IPS DF 4.7 (cell line): ENCODE measurements around the gene SCRT2.
"Not testable (repeated sequence)": the region's sequence is repeated elsewhere in the genome, so short reads cannot be mapped to it uniquely, and the experiment has no call there.

Experiments used
- DNase-seq: peaks from one replicate; pipeline ENCODE4 v3.0.0-alpha.2; 2013; ENCODE audit warnings: low spot score; ENCODE audit errors: extremely low read depth

The SCRT2 gene

DNA sequence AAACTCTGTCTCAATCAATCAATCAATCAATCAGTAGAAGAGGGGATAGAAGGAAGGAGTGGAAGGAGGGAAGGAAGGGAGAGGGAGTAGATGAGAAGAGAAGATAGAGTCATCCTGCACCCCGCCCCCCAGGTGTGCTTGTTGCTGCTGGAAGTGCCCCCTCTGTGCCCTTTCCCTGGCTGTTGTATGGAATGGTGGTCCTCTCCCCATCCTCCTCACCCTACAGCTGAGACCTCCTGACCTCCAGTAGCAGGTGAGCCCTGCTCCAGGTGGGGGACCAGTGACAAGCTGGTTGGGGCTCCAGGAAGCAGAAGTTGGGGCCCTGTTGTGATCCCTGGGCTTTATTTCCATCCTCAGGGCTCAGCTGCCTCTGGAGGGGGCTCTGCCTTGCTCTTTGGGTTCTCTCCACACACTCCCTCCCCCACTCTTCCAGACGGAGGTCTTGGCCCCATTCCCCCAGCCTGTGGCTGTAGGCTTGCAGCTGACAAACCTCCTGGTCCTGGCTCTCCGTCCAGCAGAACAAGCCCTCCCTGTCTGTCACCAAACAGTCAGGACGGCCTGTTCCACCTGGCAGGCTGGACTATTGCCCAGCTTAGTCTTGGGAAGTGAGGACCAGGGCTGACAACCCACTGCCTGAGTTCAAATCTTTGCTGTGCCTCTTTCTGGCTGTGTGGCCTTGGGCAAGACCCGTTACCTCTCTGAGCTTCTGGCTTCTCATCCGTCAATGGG lies 26.0 kb upstream of the SCRT2 start:
- no peak for DNase-seq

DNA sequence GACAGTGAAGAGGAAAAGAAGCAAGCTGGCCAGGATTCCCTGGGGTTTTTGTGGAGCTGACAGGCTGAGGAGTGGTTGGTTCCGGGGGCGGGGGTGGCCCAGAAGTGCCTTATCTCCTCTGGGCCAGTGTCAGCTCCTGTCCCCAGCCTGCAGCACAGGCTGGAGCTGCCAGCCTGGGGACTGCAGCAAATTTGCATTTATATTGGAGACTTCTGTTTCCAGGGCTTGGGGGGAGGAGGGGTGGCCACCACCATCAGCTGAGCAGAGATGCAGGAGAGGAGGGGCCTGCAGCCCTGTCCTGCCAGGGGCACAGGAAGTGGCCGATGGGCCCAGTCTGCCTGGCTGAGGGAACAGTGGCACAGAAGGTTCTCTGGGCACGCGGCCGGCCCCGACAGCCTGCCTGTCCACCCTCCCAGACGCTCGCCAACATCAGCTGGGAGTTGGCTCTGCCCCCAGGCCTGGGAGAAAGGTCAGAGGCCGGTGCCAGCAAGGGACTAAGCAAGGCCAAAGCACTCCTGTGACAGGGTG lies 24.3 kb upstream of the SCRT2 start:
- DNase-seq, result no peak

- no peak for DNase-seq
These were observed 23.7 kb upstream of the SCRT2 start for GRCh38 chr20:699342-699741.

DNA sequence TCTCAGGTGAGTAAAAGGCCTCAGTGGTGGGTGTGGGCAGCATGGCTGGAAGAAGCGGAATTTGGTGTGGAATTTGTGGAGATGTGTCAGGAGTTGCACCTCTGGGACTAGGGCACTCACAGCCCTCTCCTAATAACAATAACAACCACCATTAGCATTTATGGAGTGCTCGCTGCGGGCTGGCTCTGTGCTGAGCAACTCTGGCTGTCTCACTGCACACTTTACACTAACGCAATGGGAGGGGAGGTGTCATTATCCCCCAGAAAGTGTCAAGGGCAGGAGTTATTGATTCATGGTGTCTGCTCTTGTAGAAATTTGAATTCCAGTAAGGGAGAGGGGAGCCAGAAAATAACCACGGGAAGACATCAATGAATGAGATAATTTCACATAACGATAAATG lies 22.7 kb upstream of the SCRT2 start:
- DNase-seq, result no peak

DNA sequence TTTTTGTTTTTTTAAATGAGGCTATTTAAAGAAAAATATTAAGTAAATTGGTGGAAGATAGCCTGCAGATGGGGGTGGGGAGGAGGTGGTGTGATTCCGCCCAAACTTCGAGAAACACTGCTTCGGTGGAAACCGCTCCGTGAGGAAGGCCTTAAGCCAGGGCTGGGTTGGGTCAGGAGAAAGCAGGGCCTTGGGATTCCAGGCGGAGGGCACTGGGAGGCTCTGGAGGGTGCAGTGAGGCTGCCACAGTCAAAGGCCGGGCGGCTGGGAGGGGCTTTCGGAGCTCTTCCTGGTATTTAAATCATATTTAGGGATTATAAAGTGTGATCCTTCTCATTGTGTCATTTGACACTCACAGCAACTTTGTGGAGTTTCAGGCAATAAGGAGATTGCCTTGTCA lies 22.2 kb upstream of the SCRT2 start:
- no peak for DNase-seq

GRCh38 chr20:695165-695866 lies 19.7 kb upstream of the SCRT2 start:
- no peak for DNase-seq

- DNase-seq, result no peak
These were observed 18.9 kb upstream of the SCRT2 start for GRCh38 chr20:694496-694895.

DNA sequence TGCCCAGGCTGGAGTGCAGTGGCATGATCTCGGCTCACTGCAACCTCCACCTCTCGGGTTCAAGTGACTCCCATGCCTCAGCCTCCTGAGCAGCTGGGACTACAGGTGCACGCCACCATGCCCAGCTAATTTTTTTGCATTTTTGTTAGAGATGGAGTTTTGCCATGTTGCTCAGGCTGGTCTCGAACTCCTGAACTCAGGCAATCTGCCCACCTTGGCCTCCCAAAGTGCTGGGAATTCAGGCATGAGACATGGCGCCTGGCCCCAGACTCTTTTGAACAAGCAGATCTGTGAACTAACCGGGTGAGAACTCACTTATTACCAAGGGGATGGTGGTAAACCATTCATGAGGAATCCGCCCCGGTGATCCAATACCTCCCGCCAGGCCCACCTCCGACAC lies 18.2 kb upstream of the SCRT2 start:
- DNase-seq, result not testable (repeated sequence)

GRCh38 chr20:692044-692443 lies 16.4 kb upstream of the SCRT2 start:
- DNase-seq, result no peak

GRCh38 chr20:689947-690346 lies 14.3 kb upstream of the SCRT2 start:
- DNase-seq, result no peak

- no peak for DNase-seq
These were observed 13.7 kb upstream of the SCRT2 start for GRCh38 chr20:689348-689747.

GRCh38 chr20:688809-689212 lies 13.2 kb upstream of the SCRT2 start:
- DNase-seq, result no peak

GRCh38 chr20:687468-688203 lies 12.0 kb upstream of the SCRT2 start:
- no peak for DNase-seq

GRCh38 chr20:684676-685319 lies 9.2 kb upstream of the SCRT2 start:
- no peak for DNase-seq

DNA sequence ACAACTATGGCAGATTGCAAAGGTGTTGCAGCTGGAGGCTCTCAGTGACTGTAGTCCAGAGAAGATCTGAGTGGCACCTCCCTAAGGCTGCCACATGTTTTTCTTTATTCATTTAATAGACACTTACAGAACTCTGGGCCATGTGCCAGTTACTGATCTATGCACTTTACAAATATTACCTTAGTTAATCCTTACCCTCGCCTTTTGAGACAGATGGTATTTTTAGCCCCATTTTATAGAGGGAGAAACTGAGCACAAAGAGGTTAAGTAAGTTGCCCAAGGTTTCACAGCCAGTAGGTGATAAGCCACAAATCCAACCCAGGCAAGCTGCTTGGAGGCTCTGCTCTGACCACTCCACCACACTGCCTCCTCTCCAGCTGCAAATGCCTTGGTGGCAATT lies 6.5 kb upstream of the SCRT2 start:
- no peak for DNase-seq

DNA sequence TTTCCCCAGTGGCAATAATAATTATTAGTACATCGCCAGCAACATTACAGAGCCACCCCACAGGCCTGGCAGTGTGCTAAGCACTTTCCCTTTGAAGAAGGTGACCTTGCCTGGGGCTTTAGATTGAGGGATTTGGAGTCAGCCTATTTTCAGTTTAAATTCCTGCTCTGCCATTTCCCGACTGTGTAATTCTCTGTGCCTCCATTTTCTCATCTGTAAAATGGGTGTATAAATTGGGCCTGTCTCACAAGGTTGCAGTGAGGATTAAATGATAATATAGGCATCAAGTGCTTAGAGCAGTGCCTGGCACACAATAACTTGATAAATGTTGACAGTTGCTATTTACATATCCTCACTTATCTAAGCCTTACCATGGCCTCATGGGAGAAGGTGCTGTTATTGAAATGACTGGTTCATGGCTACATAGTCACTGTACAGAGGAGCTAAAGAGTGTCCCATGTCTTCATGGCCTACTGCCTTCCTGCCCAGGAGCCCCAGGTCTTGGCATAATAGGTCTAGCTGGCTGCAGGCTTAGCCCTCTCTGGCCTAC lies 5.1 kb upstream of the SCRT2 start:
- DNase-seq, result no peak

DNA sequence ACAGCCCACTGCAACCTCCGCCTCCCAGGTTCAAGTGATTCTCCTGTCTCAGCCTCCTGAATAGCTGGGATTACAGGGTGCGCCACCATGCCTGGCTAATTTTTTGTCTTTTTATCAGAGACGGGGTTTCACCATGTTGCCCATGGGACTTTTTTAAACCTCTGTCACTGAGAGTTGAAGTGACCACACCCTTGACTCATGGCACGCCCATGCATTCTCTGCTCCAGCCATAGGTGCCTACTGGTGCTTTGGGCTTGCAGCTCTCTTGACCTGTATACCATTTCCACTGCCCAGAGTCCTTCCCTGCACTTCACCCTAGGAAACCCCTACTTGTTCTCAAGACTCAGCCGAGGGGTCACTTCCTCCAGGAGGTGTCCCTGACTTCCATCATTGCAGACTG lies 2.4 kb upstream of the SCRT2 start:
- DNase-seq, result no peak

DNA sequence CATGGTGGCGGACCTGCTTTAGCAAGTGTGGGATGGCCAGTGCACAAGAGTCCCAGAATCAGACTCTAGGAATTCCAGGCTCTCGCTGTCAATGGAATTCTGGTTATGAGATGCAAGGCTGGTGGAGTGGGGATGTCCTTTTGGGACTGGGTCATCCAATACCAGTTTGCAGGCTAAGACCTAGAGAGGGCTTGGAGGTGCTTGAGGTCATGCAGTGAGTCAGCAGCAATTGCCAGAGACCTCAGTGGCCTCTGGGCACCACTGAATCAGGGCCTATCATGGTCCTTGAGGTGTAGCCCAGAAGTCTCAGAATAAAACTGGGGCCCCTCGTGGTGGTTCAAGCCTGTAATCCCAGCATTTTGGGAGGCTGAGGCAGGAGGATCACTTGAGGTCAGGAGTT lies 1.4 kb upstream of the SCRT2 start:
- DNase-seq, result no peak

- no peak for DNase-seq
These were observed 824 bp upstream of the SCRT2 start for GRCh38 chr20:676315-676937.

GRCh38 chr20:675033-675452 lies 559 bp downstream of the SCRT2 start:
- DNase-seq, result no peak

DNA sequence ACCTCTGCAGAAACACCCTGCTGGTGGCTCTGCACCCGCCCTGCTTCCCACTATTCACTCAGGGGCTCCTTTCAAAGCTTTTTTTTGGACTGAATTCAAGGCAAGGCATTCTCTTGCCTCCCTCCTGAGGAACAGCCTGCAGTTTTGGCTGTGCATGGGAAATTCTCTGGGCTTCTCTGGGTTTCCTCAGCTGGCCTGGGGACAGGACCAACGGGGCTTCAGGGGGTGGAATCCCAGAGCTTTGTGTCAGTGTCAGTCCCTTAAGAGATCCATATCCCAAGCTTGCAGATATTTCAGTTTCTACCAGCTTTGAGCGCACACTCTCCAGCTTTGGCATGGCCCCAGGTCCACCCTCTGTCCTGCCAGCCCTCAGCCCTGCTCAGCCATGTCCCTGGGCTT lies 2.0 kb downstream of the SCRT2 start:
- DNase-seq, result no peak
